Upper lobe of right lung (tissue), 1 donor: ENCODE results near the gene ACTMAP. TPM values are rescaled to one million over a fixed set of nuclear protein-coding genes. Genes with fewer than 3 reads are reported as not detected.

Experiments used
- ATAC-seq: fragments of 200-7000 bp; cut with Tn5 transposase; one replicate; pipeline ENCODE4 v1.9.1; 2020; ENCODE audit warnings: mild to moderate bottlenecking, moderate library complexity
- DNase-seq: peaks from one replicate; pipeline ENCODE4 v3.0.0-alpha.2; 2020
- H3K27ac ChIP-seq: fragments of 200-600 bp; one replicate; pipeline ENCODE4 v1.8.0; 2022
- H3K27me3 ChIP-seq: fragments of 200-600 bp; one replicate; pipeline ENCODE4 v1.8.0; 2022; ENCODE audit warnings: mild to moderate bottlenecking
- H3K36me3 ChIP-seq: fragments of 200-600 bp; one replicate; pipeline ENCODE4 v1.8.0; 2022
- H3K4me1 ChIP-seq: fragments of 200-600 bp; one replicate; pipeline ENCODE4 v1.8.0; 2022
- H3K4me3 ChIP-seq: fragments of 200-600 bp; one replicate; pipeline ENCODE4 v1.8.0; 2022; ENCODE audit warnings: mild to moderate bottlenecking
- H3K9me3 ChIP-seq: fragments of 200-600 bp; one replicate; pipeline ENCODE4 v1.8.0; 2022
- intact Hi-C: fragments of 100-400 bp; cut with DNase I; formaldehyde crosslinking; loops from one replicate; pipeline ENCODE4 v1.11.0; 2022
- total RNA-seq: library from RNA; stranded (reverse); fragmentation: NEBNext Ultra II Directional; extraction: Animal tissue kit (Norgen Biotek cat#: 25700); gene quantifications from one replicate; pipeline ENCODE4 v1.2.1, GENCODE V29; 2021
- TF ChIP-seq, protein P1 (sequence below): fragments of 200-600 bp; IDR thresholded peaks from one replicate; pipeline ENCODE4 v1.8.0; 2022; ENCODE audit warnings: antibody characterized with exemption
- donor health status: DM: no; HTN: yes; CAD: no; lungs with severe emphysema.

ACTMAP gene
- total RNA-seq, 1 donor from 2014 or later: 18.5 TPM

DNA sequence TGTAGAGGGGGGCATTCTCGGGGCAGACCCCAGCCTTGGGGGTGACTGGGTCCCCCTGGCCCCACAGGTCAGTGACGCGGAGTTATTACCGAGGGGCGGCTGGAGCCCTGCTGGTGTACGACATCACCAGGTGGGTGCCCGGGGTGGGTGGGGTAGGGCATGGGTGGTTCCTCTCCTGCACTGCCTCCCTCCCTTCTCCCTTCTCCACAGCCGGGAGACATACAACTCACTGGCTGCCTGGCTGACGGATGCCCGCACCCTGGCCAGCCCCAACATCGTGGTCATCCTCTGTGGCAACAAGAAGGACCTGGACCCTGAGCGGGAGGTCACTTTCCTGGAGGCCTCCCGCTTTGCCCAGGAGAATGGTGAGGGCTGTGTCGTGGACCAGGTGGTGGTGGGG is 33.4 kb upstream of the ACTMAP start:
- Histone ChIP-seq H3K9me3 (no peaks in the 10 kb centered on the region), H3K36me3 (peaks cover 9% of the 10 kb centered on the region), H3K4me3 (no peak overlapping the region), H3K27me3 (no peaks in the 10 kb centered on the region), H3K4me1 (peaks cover 6% of the 10 kb centered on the region), H3K27ac (no peak overlapping the region)
- DNase-seq: no peak
- TF ChIP-seq, protein P1, sequence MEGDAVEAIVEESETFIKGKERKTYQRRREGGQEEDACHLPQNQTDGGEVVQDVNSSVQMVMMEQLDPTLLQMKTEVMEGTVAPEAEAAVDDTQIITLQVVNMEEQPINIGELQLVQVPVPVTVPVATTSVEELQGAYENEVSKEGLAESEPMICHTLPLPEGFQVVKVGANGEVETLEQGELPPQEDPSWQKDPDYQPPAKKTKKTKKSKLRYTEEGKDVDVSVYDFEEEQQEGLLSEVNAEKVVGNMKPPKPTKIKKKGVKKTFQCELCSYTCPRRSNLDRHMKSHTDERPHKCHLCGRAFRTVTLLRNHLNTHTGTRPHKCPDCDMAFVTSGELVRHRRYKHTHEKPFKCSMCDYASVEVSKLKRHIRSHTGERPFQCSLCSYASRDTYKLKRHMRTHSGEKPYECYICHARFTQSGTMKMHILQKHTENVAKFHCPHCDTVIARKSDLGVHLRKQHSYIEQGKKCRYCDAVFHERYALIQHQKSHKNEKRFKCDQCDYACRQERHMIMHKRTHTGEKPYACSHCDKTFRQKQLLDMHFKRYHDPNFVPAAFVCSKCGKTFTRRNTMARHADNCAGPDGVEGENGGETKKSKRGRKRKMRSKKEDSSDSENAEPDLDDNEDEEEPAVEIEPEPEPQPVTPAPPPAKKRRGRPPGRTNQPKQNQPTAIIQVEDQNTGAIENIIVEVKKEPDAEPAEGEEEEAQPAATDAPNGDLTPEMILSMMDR: no peak
- intact Hi-C loops: no loop called here
- no peak for ATAC-seq

DNA sequence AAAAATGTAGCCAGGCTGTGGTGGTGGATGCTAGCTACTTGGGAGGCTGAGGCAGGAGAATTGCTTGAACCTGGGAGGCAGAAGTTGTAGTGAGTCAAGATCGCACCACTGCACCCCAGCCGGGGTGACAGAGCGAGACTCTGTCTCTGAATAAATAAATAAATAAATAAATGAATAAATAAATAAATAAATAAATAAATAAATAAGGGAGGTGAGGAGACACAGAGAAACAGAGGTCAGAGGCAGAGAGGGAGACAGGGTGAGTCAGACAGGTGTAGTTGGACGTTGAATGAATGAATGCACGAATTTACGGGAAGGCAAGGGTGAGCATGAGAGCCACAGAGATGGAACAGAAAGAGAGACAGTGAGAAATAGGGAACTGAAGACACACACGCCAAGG is 30.9 kb upstream of the ACTMAP start:
- intact Hi-C loops: no loop called here
- TF ChIP-seq, protein P1: no peak

DNA sequence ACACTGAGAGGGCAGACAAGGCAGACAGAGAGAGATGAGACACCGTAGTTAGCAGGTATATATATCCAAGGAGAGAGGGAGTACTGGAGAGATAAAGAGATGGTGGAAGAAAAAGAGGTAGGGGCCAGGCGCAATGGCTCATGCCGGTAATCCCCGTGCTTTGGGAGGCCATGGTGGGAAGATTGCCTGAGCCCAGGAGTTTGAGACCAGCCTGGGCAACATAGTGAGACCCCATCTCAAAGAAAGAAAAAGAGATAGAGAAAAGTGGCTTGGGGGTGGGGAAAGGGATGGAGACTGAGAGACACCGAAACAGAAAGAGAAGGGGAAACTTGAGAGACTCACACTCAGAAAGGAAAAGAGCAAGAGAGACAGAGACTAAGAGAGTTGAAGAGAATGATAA is 30.3 kb upstream of the ACTMAP start:
- intact Hi-C loops: no loop called here
- ATAC-seq (no peak), DNase-seq (no peak)
- H3K9me3 ChIP-seq: no peaks in the 10 kb centered on the region
- H3K27ac ChIP-seq: no peak overlapping the region
- no peaks in the 10 kb centered on the region for H3K27me3 ChIP-seq
- H3K36me3 ChIP-seq: peaks cover 9% of the 10 kb centered on the region
- TF ChIP-seq, protein P1: no peak
- no peak overlapping the region for H3K4me3 ChIP-seq
- peaks cover 14% of the 10 kb centered on the region for H3K4me1 ChIP-seq

More for the DNA sequence above, 30.9 kb upstream of the ACTMAP start:
- no peak for DNase-seq
- H3K36me3 ChIP-seq: peaks cover 9% of the 10 kb centered on the region
- H3K27ac ChIP-seq: no peak overlapping the region
- no peak overlapping the region for H3K4me3 ChIP-seq
- H3K9me3 ChIP-seq: no peaks in the 10 kb centered on the region
- no peak for ATAC-seq
- H3K4me1 ChIP-seq: peaks cover 14% of the 10 kb centered on the region
- no peaks in the 10 kb centered on the region for H3K27me3 ChIP-seq

DNA sequence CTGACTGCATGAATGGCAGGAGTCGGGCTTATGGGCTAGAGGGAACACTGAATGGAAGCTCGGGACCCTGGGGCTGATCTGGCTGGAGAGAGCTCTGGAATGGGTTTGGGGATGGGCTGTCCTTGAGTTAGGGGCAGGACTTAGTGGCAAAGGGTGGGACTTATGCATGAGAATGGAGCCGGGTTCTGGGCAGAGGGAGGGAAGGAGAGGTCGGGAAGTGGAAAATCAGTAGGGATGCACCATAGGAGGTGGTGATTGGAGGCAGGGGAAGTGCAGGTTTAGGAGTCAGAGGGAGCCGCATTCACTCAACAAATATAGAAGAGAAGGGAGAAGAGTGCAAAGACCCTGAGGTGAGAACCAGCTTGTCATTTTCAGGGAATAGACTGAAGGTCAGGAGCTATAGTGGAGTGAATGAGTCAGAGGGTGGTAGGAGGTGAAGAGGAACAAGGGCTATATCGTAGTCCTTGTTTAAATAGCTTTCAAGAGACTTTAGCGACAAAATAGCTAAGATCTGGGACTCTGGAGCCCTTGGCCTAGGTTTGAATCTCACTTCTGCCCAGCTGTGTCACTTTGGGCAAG is 28.5 kb upstream of the ACTMAP start:
- no peak for DNase-seq
- Histone ChIP-seq H3K9me3 (no peaks in the 10 kb centered on the region), H3K4me1 (peaks cover 14% of the 10 kb centered on the region), H3K4me3 (peak overlapping the region; percentile 81), H3K27me3 (no peaks in the 10 kb centered on the region), H3K36me3 (no peaks in the 10 kb centered on the region), H3K27ac (peak overlapping the region; percentile 97)
- TF ChIP-seq, protein P1: no peak
- intact Hi-C loops: no loop called here
- no peak for ATAC-seq

DNA sequence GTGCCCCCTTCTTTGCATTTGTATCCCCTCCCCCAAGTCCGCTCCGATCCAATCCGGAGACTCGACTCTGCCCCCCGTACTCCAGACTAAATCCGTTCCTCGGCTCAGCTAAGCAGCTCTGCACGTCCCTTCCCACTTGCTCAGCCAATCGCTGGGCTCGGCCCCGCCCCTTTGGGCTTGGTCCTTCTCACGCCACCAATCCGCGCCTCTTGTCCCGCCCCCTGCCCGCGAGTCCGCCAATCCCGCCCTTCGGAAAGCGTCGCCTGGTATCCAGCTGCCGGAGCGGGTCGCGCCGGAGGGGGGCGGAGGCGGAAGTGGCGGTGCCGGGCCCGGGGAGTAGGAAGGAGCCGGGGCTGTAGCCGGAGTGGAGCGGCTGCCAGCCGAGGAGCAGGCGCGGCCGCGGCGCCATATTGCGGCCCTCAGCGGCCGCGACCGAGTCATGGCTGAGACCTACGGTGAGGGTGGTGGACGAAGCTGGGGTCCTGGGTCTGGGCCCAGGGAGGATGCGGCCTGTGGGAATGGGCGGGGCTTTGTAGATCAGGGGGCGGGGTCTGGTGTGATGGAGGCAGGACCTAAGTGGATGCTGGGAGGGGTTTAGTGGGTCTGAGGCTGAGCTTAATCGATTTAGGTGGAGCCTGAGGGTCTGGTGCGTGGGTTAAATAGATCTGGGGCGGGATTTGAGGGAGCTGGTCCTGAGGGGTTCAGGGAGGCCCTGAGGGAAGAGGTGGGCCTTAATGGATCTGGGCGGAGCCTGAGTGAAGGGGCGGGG is 27.8 kb upstream of the ACTMAP start, which contains the start of gene RAB4B:
RAB4B (plus strand) TSS at position 311 of the 769 bp plus-strand sequence; CDS start at position 440, 129 bp downstream.
- intact Hi-C loops: no loop called here
- ATAC-seq (peak; percentile 95), DNase-seq (peak; percentile 100)
- H3K4me3 ChIP-seq: peak within 1 kb of the TSS; percentile 81
- H3K9me3 ChIP-seq: no peaks in the 10 kb centered on the region
- peaks cover 14% of the 10 kb centered on the region for H3K4me1 ChIP-seq
- H3K36me3 ChIP-seq: no peaks in the 10 kb centered on the region
- peak within 1 kb of the TSS; percentile 97 for H3K27ac ChIP-seq
- H3K27me3 ChIP-seq: no peaks in the 10 kb centered on the region
- TF ChIP-seq, protein P1: no peak
